GM23338 (cell line): ENCODE data around the gene POLDIP2.

Experiments used
- CREB1 ChIP-seq: fragments of 250-450 bp; sonication (Bioruptor Pico); IDR thresholded peaks from 2 replicates; pipeline ENCODE4 v1.5.0; 2020; ENCODE audit warnings: low read depth, mild to moderate bottlenecking, moderate library complexity
- CTCF ChIP-seq, 2 experiments: fragments of 200-600 bp in 1 of 2; sonication (generic) in 1 of 2; conservative IDR thresholded peaks; 2 replicates each; pipeline versions ENCODE4 v1.5.1 to v1.6.1; 2016 to 2017; ENCODE audit warnings: antibody characterized with exemption in 2 of 2, low read depth in 2 of 2, mild to moderate bottlenecking in 2 of 2, moderate library complexity in 1 of 2
- ETS1 ChIP-seq: IDR thresholded peaks from 2 replicates; pipeline ENCODE4 v1.6.1; 2016; ENCODE audit warnings: antibody characterized with exemption
- EZH2 ChIP-seq: fragments of 200-600 bp; sonication (generic); IDR thresholded peaks from one replicate; pipeline ENCODE4 v1.8.0; 2017; ENCODE audit warnings: antibody characterized with exemption, mild to moderate bottlenecking, low read depth; ENCODE audit not compliant: unreplicated experiment
- EZH2phosphoT487 ChIP-seq: fragments of 200-600 bp; sonication (generic); IDR thresholded peaks from one replicate; pipeline ENCODE4 v1.8.1; 2018; ENCODE audit warnings: antibody characterized with exemption; ENCODE audit not compliant: unreplicated experiment
- NANOG ChIP-seq: IDR thresholded peaks from 2 replicates; pipeline ENCODE4 v1.6.1; 2016; ENCODE audit warnings: antibody characterized with exemption, borderline replicate concordance
- POLR2AphosphoS5 ChIP-seq: IDR thresholded peaks from 2 replicates; pipeline ENCODE4 v1.6.1; 2016; ENCODE audit warnings: antibody characterized with exemption, low read depth
- REST ChIP-seq: IDR thresholded peaks from one replicate; pipeline ENCODE4 v1.6.1; 2018; ENCODE audit warnings: antibody characterized with exemption; ENCODE audit not compliant: unreplicated experiment
- STAT1 ChIP-seq: IDR thresholded peaks from one replicate; pipeline ENCODE4 v1.6.1; 2016; ENCODE audit warnings: antibody characterized with exemption; ENCODE audit not compliant: unreplicated experiment
- ZNF114 ChIP-seq: fragments of 250-450 bp; sonication (Bioruptor Pico); IDR thresholded peaks from 2 replicates; pipeline ENCODE4 v1.5.0; 2020; ENCODE audit warnings: mild to moderate bottlenecking, moderate library complexity
- ZNF331 ChIP-seq: fragments of 250-450 bp; sonication (Bioruptor Pico); IDR thresholded peaks from 2 replicates; pipeline ENCODE4 v1.5.0; 2020; ENCODE audit warnings: low read depth, mild to moderate bottlenecking, moderate library complexity

GRCh38 chr17:28333083-28333746 lies 24.1 kb downstream of the POLDIP2 start:
- TF ChIP-seq POLR2AphosphoS5 (no peak), ETS1 (no peak), CTCF (conservative IDR thresholded peaks at IDR 0.05; ENCODE audit: low read depth in 2 of 2) (no peak), EZH2phosphoT487 (no peak), NANOG (no peak), EZH2 (no peak), REST (no peak), ZNF331 (CRISPR knock-in tag) (no peak), ZNF114 (CRISPR knock-in tag) (no peak), STAT1 (no peak), CREB1 (no peak)
